ENCODE data around the gene PCED1B.
"Not testable (repeated sequence)": the region's sequence is repeated elsewhere in the genome, so short reads cannot be mapped to it uniquely, and the experiment has no call there.

PCED1B gene

DNA sequence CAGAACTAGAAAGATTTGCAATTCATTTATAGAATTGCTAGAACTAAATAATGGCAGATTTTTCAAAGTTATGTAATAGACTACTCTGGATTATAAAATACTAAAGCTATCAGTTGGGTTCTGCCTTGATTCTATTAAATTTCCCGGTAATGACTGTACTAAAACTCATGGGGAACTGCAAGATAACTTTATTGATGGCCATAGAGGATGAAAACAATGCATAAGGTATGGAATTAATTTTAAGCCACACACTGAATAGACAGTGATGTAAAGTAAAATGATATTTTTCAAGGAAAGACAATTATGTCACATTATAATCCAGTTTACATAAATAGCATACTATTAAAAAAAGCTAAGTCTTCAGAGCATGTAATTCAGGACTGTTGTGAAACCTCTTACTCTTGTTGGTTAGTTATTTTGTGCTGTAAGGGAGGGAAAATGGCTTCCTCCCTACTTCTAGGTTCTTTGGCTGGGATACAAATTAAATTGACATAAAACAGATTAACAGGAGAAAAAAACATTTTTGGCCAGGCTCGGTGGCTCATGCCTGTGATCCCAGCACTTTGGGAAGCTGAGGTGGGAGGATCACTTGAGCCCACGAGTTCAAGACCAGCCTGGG, 134.7 kb downstream of the PCED1B start:
- DNase-seq = no peak

DNA sequence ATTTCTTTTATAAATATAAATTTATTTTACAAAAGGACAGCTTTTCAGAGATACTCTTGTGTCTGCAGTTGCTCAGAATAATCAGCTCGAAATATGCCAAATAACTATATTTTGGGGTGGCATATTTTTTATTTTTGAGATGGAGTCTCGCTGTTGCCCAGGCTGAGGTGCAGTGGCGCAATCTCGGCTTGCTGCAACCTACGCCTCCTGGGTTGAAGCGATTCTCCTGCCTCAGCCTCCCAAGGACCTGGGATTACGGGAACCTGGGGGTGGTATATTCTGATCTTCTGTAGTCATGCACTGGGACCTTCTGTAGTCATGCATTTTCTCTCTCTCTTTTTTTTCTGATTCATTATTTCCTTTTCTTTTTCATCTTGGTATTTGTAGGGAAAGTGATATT, 135.3 kb downstream of the PCED1B start:
- DNase-seq = no peak

DNA sequence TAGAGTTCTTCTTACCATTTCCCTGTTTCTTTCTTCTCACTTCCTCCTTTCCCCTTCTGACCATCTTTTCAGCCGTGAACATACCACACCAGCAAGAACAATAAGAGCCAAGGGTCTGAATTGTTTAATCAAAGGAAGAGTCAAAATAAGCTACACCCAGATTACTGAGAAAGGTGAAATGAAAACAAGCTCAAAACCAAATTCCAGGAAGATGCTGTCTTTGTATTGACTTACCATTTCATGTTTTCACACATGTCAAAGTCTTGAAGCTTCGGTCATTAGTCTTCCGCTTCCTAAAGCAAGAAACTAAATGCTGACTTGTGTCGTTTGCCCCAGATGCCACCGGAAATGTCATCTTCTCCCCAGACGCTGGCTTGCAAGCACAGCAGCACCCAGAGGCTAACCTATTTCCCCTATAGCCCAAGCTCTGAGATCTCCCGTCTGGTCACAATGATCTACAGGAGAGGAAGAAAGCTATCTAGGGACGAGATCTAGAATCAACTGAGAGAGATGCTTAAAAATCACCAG, 136.8 kb downstream of the PCED1B start:
- DNase-seq = peak; percentile 46

DNA sequence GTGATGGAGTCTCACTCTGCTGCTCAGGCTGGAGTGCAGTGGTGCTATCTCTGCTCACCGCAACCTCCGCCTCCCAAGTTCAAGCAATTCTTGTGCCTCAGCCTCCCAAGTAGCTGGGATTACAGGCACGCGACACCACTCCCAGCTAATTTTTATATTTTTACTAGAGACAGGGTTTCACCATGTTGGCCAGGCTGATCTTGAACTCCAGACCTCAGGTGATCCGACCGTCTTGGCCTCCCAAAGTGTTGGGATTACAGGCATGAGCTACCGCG, 138.1 kb downstream of the PCED1B start:
- DNase-seq = not testable (repeated sequence)

DNA sequence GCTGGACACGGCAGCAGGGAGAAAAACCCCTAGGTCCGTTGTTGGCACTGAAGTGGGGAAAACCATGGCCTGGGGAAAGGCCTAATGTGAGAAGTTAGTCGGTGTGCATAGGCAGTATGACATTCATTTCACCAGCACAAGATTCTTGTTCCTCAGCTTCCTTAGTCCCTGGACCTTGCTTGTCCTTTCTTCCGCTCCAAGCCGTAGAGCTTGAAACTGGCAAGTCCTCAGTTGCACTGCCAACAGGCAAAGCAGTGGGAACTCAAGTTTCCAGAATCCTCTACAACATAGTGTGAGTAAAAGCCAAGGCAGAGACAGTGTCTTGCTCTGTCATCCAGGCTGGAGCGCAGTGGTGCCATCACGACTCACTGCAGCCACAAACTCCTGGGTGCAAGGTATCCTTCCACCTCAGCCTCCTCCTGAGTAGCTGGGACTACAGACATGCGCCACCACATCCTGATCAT, 138.8 kb downstream of the PCED1B start:
- DNase-seq = no peak

DNA sequence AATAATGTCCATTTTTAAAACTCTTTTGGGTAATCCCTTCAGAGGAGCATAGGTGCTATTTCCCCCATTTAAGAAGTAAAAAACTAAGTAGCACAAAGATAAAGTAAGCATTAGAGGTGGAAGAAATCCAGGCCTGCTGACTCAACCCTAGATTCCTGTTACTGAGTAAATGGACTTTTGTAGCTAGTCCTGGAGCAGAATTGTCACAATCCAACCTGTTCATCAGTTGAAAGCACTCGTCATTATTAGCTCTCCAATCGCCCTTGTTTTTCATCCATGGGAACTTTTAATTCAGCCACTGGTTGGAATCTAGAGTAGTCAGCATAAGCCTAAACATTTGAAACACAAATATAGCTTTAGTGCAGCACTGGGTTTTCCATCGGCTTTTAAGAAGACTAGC, 139.8 kb downstream of the PCED1B start:
- no peak for DNase-seq

DNA sequence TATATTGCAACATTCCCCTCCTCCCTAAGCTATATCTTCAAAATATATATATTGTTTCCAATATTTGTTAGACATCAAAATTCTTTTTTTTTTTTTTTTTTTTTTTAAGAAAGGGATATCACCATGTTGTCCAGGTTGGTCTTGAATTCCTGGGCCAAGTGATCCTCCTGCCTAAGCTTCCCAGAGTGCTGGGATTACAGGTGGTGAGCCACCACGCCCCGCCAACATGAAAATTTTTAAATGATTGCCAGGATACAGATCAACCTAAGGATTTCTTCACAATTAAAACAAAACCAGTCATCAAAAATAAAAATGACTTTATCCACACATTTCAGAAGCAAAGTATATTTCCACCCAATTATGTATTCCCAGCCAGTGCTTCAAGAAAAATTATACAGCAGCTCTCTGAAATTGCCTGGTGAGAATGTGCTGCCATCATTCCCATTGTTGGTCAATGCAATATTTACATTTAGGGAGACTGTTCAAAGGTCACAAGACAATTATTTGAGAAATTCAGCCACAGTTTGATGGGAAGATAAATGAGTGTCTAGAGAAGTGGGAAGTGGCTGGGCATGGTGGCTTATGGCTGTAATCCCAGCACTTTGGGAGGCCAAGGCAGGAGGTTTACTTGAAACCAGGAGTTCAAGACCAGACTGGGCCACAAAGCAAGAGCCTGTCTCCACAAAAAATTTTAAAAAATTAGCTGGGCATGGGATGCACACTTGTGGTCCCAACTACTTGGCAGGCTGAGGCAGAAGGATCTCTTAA, 142.0 kb downstream of the PCED1B start:
- DNase-seq = no peak

DNA sequence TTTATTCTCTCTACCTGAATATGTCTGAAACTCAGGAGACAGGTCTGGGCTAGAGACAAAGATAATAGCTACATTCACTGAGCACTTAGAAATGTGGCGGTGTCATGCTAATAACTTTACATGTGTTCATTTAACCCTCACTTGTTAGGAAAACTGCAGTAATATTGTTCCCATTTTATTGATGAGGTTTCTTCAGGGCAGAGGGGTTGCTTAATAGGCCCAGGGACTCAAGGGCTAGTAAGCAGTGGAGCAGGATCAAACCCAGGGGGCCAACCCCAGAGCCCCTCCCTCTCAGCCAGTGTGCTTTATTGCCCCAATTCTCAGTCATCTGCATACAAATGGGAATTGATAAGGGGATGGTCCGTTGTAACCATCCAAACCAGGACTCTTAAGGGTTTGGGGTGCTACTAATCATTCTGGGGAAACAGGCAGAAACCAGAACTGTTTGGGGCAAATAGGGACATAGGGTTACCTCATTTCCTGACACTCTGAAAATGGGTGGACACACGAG, 143.2 kb downstream of the PCED1B start:
- no peak for DNase-seq

DNA sequence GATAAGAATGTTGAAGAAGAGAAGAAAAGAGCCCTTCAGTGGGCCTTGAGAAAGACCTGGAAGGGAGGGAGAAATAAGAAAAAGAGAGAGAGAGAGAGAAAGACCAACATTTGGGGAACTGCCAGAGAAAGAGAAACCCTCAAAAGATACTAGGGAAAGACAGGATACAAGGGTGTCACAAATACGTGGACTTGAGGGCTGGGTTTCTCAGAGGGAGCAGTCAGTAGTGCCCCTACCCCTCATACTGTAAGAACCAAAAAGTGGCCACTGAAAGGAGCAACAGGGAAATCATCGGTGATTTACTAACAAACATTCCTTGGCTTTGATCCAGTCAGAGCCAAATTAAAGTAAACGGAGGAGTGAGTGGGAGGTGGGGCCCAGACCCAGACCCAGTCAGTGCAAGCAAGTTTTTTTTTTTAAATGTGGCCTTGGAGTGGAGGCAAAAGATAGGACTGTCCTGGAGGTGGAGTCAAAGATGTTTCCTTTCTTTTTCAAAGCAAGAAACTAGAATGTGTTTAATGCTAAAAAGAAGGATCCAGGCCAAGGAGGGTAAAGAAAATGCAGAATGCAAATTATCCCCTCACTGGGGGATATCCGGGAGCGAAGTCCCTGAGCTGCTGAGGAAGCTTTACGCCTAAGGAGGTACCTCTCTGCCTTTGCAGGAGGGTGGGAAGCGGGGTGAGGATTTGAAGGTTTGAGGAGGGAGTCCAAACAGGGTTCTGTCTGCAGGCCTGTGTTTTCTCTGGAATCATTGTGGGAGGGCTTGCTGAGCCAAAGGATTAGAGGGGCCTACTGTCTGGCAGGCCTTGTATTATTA, 143.8 kb downstream of the PCED1B start:
- no peak for DNase-seq

DNA sequence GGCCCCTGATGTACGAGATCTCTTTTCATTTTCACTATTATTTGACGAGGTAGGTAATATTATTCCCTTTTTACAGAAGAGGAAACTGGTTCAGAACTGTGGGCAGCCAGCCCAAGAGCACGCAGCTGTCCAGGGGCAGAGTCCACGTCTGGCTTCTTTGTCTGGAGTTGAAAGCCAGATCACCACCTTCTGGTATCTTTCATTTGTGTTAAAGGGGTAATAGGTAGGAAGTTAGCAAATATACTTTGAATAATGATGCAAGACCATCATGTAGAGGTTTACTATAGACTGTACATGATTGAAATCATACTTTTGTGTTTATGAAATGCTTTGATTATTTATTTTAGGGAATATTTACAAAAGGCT, 144.4 kb downstream of the PCED1B start:
- DNase-seq = no peak

DNA sequence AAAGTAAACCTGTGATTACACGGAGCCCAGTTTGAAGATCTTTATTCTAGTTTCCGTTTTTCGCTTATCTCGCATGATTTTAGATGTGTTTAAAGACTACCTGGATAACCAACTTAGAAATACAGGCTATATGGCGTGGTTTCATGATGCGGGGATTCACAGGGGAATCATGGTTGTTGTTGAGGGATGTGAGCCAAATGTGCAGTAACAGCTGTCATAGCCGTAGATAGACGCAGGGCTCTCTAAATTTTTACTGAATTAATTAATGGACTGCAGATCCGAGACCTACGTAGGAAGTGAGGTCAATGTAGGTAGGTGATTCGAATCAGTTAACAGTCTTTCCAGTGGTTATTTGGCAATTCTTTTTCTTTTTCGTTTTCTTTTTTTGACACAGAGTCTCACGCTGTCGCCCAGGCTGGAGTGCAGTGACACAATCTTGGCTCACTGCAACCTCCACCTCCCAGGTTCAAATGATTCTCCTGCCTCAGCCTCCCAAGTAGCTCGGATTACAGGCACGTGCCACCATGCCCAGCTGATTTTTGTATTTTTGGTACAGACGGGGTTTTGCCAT, 145.2 kb downstream of the PCED1B start:
- DNase-seq = no peak

DNA sequence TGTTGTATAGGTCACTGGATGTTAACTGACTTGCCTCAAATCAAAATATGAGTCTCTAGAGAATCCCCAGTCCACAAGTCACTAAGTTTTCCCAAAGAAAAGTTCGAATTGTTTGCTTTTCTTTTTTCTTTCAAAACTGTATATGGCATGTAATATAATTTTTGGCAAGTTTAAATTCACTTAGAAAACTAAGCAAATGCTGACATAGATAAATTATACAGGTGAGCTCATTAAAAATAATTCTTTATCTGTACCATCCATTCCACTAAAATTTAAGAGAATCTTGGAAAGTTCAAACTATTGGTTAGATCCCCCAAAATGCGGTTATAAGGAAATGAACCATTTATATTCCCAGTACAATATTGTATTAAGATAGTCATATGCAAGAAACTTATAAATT, 145.9 kb downstream of the PCED1B start:
- DNase-seq = no peak

DNA sequence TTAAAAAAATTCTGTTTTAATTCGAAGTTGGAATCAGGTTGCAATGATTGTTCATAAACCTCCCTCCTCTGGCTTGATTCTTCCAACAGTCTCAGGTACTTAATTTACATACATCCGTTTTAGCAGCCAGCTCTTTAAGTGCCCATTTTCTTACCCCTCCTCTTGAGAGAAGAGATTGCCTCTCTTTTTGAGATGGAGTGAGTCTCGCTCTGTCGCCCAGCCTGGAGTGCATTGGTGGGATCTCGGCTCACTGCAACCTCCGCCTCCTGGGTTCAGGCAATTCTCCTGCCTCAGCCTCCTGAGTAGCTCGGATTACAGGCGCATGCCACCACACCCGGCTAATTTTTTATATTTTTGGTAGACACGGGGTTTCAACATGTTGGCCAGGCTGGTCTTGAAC, 146.8 kb downstream of the PCED1B start:
- DNase-seq = no peak

DNA sequence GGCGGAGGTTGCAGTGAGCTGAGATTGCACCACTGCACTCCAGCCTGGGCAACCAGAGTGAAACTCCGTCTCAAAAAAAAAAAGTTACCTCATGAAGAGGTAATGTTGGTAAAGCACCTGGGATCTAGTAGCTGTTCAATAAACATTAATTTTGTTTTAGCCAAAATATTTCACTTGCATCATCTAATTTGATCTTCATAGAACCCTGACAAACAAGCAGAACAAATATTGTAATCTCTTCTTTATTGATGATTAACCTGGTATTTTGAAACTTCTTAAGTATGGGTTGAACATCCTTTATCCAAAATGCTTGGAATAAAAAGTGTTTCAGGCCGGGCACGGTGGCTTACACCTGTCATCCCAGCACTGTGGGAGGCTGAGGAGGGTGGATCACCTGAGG, 149.4 kb downstream of the PCED1B start:
- DNase-seq = no peak

DNA sequence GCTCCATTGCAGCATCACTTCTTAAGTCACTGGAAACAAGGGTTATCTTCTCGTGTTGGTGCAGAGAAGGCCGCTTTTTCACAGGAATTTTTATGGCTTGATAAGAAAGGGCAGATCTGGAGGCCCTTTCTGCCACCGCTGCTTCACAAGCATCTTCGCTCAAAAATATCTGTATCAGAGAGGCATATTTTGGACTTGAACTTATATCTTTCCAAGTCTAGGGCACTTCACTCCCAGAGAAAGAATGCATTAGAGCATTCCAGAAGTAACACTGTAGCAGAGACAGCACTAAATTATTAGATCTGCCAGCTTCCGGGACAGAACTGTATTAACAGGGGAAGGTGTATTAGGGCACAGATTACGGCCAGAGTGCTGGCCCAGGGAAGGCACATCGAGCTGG, 152.0 kb downstream of the PCED1B start:
- no peak for DNase-seq

DNA sequence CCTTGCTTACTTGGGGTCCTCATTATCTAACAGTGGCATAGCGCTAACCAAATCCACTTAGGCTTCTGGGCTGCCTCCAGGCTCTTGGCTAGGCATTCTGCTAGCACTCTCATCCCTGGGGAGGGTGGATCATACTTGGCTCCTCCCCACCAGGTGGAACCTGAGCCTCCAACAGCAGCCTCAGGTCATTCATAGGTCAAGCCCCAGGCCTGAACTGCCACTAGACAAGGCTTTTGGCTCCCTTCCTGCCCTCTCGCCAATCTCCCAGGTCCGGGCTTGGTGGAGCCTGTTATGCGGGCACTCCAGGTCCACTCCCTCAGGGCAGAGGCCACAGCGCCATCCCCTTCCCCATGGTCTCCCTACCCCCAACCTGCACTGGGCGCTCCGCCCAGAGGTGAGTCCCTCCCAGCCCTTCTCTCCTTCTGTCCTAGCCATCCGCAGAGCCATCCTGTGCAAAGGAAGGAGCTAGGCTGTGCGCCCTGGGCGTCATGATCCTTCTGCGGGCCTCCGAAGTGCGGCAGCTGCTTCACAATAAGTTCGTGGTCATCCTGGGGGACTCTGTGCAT, 155.2 kb downstream of the PCED1B start:
- DNase-seq = no peak

DNA sequence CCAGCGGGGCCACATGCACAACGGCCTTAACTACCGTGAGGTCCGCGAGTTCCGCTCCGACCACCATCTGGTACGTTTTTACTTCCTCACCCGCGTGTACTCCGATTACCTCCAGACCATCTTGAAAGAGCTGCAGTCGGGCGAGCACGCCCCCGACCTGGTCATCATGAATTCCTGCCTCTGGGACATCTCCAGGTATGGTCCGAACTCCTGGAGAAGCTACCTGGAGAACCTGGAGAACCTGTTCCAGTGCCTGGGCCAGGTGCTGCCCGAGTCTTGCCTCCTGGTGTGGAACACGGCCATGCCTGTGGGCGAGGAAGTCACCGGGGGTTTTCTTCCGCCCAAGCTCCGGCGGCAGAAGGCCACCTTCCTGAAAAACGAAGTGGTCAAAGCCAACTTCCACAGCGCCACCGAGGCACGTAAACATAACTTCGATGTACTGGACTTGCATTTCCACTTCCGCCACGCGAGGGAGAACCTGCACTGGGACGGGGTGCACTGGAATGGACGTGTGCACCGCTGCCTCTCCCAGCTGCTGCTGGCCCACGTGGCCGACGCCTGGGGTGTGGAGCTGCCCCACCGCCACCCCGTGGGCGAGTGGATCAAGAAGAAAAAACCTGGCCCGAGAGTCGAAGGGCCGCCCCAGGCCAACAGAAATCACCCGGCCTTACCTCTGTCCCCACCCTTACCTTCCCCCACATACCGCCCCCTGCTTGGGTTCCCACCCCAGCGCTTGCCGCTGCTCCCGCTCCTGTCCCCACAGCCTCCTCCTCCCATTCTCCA, 156.0 kb downstream of the PCED1B start:
- DNase-seq = no peak

DNA sequence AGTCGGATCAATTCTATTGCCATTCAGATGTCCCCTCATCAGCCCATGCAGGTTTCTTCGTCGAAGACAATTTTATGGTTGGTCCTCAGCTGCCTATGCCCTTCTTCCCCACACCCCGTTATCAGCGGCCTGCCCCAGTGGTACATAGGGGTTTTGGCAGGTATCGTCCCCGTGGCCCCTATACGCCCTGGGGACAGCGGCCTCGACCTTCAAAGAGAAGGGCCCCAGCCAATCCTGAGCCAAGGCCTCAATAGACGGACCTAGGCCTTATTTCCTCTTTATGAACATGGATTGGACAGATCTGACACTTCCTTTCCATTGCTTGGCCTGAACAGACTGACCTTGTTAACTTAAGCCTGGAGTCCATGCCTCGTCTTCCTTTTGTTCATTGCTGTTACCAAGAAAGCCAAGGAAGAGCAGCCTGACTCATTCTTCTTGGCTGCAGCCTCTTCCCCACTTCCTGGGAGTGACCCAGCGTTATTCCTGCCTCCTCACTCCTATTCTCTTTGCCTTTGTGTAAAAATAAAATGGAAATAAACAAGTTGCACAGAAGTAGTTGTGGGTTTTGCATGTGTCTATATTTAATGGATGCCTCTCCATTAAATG, 156.8 kb downstream of the PCED1B start:
- DNase-seq = no peak

DNA sequence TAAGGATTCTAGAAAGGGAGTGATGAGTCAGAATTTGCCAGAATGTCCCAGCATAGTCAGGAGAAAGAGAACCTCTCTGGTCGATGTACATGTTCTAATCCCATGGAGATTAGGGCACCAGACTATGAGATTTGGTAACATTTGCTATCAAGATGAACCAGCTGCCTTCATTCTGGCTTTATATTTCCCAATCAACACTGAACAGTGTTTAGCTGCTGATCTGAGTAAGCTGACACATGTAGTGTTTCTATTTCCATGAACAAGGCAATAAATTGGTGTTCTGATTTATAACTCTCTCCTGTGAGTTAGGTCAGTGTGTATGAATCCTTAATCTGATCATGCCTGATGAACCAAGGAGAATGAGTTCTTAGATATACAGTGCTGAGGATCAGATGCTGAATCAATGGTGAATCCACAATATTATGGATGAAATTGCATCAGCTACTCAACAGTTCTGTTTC, 158.4 kb downstream of the PCED1B start:
- DNase-seq = no peak

DNA sequence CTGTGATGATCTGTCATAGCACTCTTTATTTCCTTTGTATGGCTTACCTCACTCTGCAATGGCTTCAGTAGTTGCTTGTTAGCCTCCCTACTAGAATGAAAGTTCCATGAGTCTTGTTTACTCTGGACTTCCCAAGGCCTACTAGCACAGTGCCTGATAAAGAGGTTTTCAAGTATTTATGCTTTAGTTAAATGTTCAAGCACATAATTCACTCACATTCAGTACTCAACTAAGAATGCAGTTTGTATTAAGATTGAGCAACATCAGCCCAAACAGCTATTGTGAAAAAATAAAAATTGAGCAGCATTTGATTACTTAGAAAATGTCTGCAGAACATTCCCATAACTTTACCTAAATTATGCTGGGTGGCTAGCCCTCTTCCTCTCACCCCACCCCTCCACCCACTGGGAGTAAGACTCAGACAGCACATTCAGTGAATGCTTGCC, 159.3 kb downstream of the PCED1B start:
- DNase-seq = no peak

DNA sequence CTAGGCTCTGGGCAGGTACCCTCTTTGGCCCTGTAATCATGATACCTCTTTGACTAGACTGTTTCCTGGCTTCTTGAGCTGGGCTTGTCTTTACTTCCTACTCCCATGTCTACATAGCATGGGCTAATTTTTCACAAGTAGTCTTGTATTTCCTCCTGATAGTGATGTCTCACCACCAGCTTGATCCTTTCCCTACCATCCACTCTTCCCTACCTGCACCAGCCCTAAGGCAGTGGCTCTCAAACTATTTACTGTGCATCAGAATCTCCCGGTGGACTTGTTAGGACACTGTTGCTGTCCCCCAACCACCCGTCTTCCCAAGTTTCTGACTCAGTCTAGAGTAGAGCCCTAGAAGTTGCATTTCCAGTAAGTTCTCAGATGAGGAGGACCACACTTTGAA, 163.0 kb downstream of the PCED1B start:
- no peak for DNase-seq

DNA sequence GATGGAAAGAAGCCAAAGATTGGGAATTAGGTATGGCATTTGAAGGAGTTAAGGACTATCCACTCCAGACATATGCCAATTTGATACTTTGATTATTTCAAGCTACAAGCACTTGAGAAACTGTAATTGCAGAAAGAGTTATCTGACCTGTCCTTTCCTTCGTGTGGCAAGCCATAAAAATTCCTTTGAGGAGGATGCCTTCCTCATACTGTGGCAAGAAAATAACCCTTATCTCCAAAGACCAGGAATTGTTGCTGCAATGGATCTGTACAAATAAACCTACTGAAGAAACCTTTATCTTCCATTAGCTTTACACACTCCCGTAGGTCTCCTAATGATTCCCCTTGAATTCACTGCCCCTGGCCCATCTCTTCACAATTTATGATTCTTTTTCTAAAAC, 165.4 kb downstream of the PCED1B start:
- no peak for DNase-seq

All from activated T-cell treated with anti-CD3 and anti-CD28 coated beads for 4 hours (primary cell).